Endothelial cell of umbilical vein (primary cell): ENCODE results near the gene SPRR3. TPM values are rescaled to one million over a fixed set of nuclear protein-coding genes. Genes with fewer than 3 reads are reported as not detected.

ENCODE experiments used
- BruUV-seq: library from RNA; stranded (reverse); fragments of 400-500 nt; replicated peaks from 2 replicates; lab custom pipeline; 2021; lab: Mats Ljungman, UMichigan
- CTCF ChIA-PET: fragments of 300-600, 350-600 bp; sonication (Branson Sonifier 250); formaldehyde crosslinking; loops from one replicate; lab custom pipeline; 2021; ENCODE audit warnings: antibody characterized with exemption, inconsistent platforms; lab: Charles Lee
- POLR2A ChIA-PET: fragments of 300-600, 350-600 bp; sonication (Branson Sonifier 250); formaldehyde crosslinking; loops from one replicate; lab custom pipeline; 2021; ENCODE audit warnings: antibody characterized with exemption, inconsistent platforms; lab: Charles Lee
- DNase-seq: peaks from one replicate; pipeline ENCODE4 v3.0.0-alpha.2; 2011; ENCODE audit warnings: low read depth, low spot score
- FAIRE-seq: peaks from 2 replicates; lab custom pipeline; 2011; peaks lifted over from hg19 to GRCh38; lab: Jason Lieb, UNC
- H2AFZ ChIP-seq: 2 replicates; pipeline ENCODE4 v1.6.0; 2012; ENCODE audit warnings: low read depth, low read length, control low read depth, inconsistent platforms
- H3K27ac ChIP-seq: 2 replicates; pipeline ENCODE4 v1.5.1; 2011; ENCODE audit warnings: low read depth, mild to moderate bottlenecking, control low read depth, low read length, moderate library complexity; ENCODE audit not compliant: insufficient read depth
- H3K27me3 ChIP-seq, 2 experiments: 2 replicates each; pipeline versions ENCODE4 v1.6.0 to v1.6.1; 2011; ENCODE audit warnings: low read length in 2 of 2, mixed read lengths in 1 of 2; ENCODE audit not compliant: control insufficient read depth in 2 of 2, insufficient read depth in 2 of 2
- H3K36me3 ChIP-seq, 2 experiments: 2 replicates in 1 of 2; 3 replicates in 1 of 2; pipeline ENCODE4 v1.5.1; 2011; ENCODE audit warnings: low read length in 2 of 2, mild to moderate bottlenecking in 1 of 2, moderate library complexity in 1 of 2; ENCODE audit not compliant: control insufficient read depth in 2 of 2, insufficient read depth in 2 of 2; ENCODE audit errors: extremely low read depth in 1 of 2
- H3K4me1 ChIP-seq: 3 replicates; pipeline ENCODE4 v1.5.1; 2011; ENCODE audit warnings: mild to moderate bottlenecking, low read length; ENCODE audit not compliant: control insufficient read depth, insufficient read depth; ENCODE audit errors: extremely low read depth
- H3K4me2 ChIP-seq: 2 replicates; pipeline ENCODE4 v1.6.1; 2011; ENCODE audit warnings: low read length, control low read depth, mixed read lengths; ENCODE audit not compliant: insufficient read depth
- H3K4me3 ChIP-seq, 3 experiments: fragments of 200-600 bp in 1 of 3; sonication (generic), shearing (Covaris generic) in 1 of 3; replicated peaks in 1 of 3; 2 replicates each; pipeline ENCODE4 v1.5.1; 2011 to 2016; ENCODE audit warnings: control low read depth in 3 of 3, low read length in 3 of 3, mild to moderate bottlenecking in 2 of 3, inconsistent platforms in 1 of 3, low read depth in 1 of 3, moderate library complexity in 1 of 3; ENCODE audit not compliant: insufficient read depth in 1 of 3
- H3K79me2 ChIP-seq: 2 replicates; pipeline ENCODE4 v1.6.0; 2012; ENCODE audit warnings: low read length, inconsistent platforms; ENCODE audit not compliant: control insufficient read depth, insufficient read depth
- H3K9ac ChIP-seq: replicated peaks from 2 replicates; pipeline ENCODE3; 2011; ENCODE audit warnings: low read length, control low read depth; ENCODE audit not compliant: insufficient read depth; ENCODE audit errors: extremely low read depth
- H3K9me1 ChIP-seq: replicated peaks from 3 replicates; pipeline ENCODE4 v1.6.0; 2011; ENCODE audit warnings: mild to moderate bottlenecking, low read length; ENCODE audit not compliant: control insufficient read depth, insufficient read depth; ENCODE audit errors: extremely low read depth
- H3K9me3 ChIP-seq: replicated peaks from 2 replicates; pipeline ENCODE4 v1.5.1; 2012; ENCODE audit warnings: low read length, inconsistent platforms; ENCODE audit not compliant: control insufficient read depth, insufficient read depth
- H4K20me1 ChIP-seq: replicated peaks from 2 replicates; pipeline ENCODE3; 2011; ENCODE audit warnings: mild to moderate bottlenecking, low read length; ENCODE audit not compliant: control insufficient read depth, insufficient read depth; ENCODE audit errors: extremely low read depth
- CTCF ChIP-seq, 2 donors: IDR thresholded peaks; 1 replicate in 1 of 2; 2 replicates in 1 of 2; pipeline ENCODE4 v1.5.1; 2011; ENCODE audit warnings: low read length in 2 of 2, mild to moderate bottlenecking in 2 of 2, moderate library complexity in 2 of 2, control low read depth in 1 of 2, inconsistent platforms in 1 of 2, low read depth in 1 of 2; ENCODE audit not compliant: insufficient read depth in 1 of 2; ENCODE audit errors: extremely low read depth in 1 of 2
- EZH2 ChIP-seq: IDR thresholded peaks from 2 replicates; pipeline ENCODE4 v1.6.1; 2012; ENCODE audit warnings: borderline replicate concordance, low read depth, mild to moderate bottlenecking, moderate library complexity, low read length, inconsistent platforms; ENCODE audit not compliant: severe bottlenecking
- FOS ChIP-seq: IDR thresholded peaks from 2 replicates; pipeline ENCODE4 v1.6.1; 2011; ENCODE audit warnings: mild to moderate bottlenecking, low read length, moderate library complexity, borderline replicate concordance; ENCODE audit not compliant: insufficient read depth
- GATA2 ChIP-seq: IDR thresholded peaks from 2 replicates; pipeline ENCODE4 v1.7.0; 2011; ENCODE audit warnings: low read depth, mild to moderate bottlenecking, moderate library complexity, mixed read lengths, low read length; ENCODE audit not compliant: insufficient read length, insufficient read depth
- JUN ChIP-seq: IDR thresholded peaks from 2 replicates; pipeline ENCODE4 v1.6.1; 2011; ENCODE audit warnings: borderline replicate concordance, low read depth; ENCODE audit not compliant: insufficient read length, insufficient read depth
- MAX ChIP-seq: IDR thresholded peaks from 2 replicates; pipeline ENCODE4 v1.6.1; 2011; ENCODE audit not compliant: insufficient read depth, insufficient read length
- MYC ChIP-seq: IDR thresholded peaks from one replicate; pipeline ENCODE4 v1.6.1; 2011; ENCODE audit warnings: mild to moderate bottlenecking, low read depth, low read length
- POLR2A ChIP-seq: IDR thresholded peaks from 2 replicates; pipeline ENCODE4 v1.6.1; 2012; ENCODE audit warnings: low read depth, mild to moderate bottlenecking, control low read depth, low read length
- POLR2AphosphoS5 ChIP-seq: IDR thresholded peaks from 2 replicates; pipeline ENCODE4 v1.6.1; 2012; ENCODE audit warnings: low read depth, mild to moderate bottlenecking, control low read depth, low read length, moderate library complexity; ENCODE audit not compliant: insufficient read depth
- dilution Hi-C: fragments of 300-500 bp; cut with MboI; formaldehyde crosslinking; loops from one replicate; pipeline ENCODE4 v1.15.0; 2019; ENCODE audit warnings: low sequenced_read_pairs; ENCODE audit not compliant: extremely low pct_ligation_motif_present
- intact Hi-C: fragments of 100-400 bp; cut with micrococcal nuclease; formaldehyde crosslinking; loops from one replicate; pipeline ENCODE4 v1.10.0; 2022
- polyA plus RNA-seq, 4 experiments: library from polyadenylated mRNA; depleted of rRNA in 3 of 4; stranded (reverse) in 3 of 4; unstranded in 1 of 4; fragments of >200 nt; gene quantifications; 2 replicates each; pipeline versions ENCODE4 v1.2.1 to v1.2.3, GENCODE V29; 2011 to 2012; ENCODE audit warnings: missing spikeins in 1 of 4
- total RNA-seq: library from RNA; stranded (reverse); gene quantifications from 2 replicates; pipeline ENCODE4 v1.2.3, GENCODE V29; 2021

SPRR3 gene
- total and polyA plus RNA-seq, 2 donors (not counting 3 experiments of a cell fraction or from before 2014, with no cell fraction given) = not detected

- Histone ChIP-seq H3K27me3 (no peaks in the 10 kb centered on the region), H3K4me2 (no peak overlapping the region), H3K79me2 (no peaks in the 10 kb centered on the region), H4K20me1 (no peaks in the 10 kb centered on the region), H3K9me1 (no peaks in the 10 kb centered on the region), H3K9me3 (no peaks in the 10 kb centered on the region), H3K9ac (no peak overlapping the region), H3K27ac (no peak overlapping the region), H2AFZ (no peak overlapping the region), H3K4me1 (no peaks in the 10 kb centered on the region), H3K4me3 (no peak overlapping the region), H3K36me3 (no peaks in the 10 kb centered on the region)
- DNase-seq = no peak
- intact Hi-C loops (no loop called here), dilution Hi-C loops (no loop called here)
- TF ChIP-seq MAX (no peak), EZH2 (no peak), POLR2AphosphoS5 (no peak), FOS (no peak), MYC (no peak), JUN (no peak), POLR2A (no peak), CTCF (IDR thresholded peaks at IDR 0.05; ENCODE audit: extremely low read depth in 1 of 2, insufficient read depth in 1 of 2, low read depth in 1 of 2, low read length in 2 of 2) (no peak), GATA2 (no peak)
- POLR2A ChIA-PET = no interaction called here
- no peak for FAIRE-seq
- CTCF ChIA-PET = no interaction called here
- no TSS peak for BruUV-seq
Measured at GRCh38 chr1:153023109-153023508, 21.6 kb downstream of the SPRR3 start.
